Tibial nerve (tissue), 4 donors: ENCODE measurements around the gene MTUS2. TPM values are rescaled to one million over a fixed set of nuclear protein-coding genes. Genes with fewer than 3 reads are reported as not detected.

Experiments
- DNase-seq, 2 donors: peaks; one replicate each; pipeline ENCODE4 v3.0.0-alpha.2; 2019; ENCODE audit warnings: low spot score in 2 of 2
- H3K27ac ChIP-seq, 4 donors: fragments of 200-600 bp; sonication (generic) in 3 of 4; one replicate each; pipeline ENCODE4 v1.5.1; 2017 to 2019; ENCODE audit warnings: mild to moderate bottlenecking in 1 of 4
- H3K27me3 ChIP-seq, 2 donors: fragments of 200-600 bp; sonication (generic) in 1 of 2; one replicate each; pipeline versions ENCODE4 v1.5.1 to v1.6.0; 2017 to 2019
- H3K36me3 ChIP-seq, 3 donors: fragments of 200-600 bp; sonication (generic); one replicate each; pipeline ENCODE4 v1.5.1; 2018 to 2019
- H3K4me1 ChIP-seq, 4 donors: fragments of 200-600 bp; sonication (generic) in 3 of 4; one replicate each; pipeline ENCODE4 v1.5.1; 2017 to 2019
- H3K4me3 ChIP-seq, 4 donors: fragments of 200-600 bp; sonication (generic) in 3 of 4; one replicate each; pipeline ENCODE4 v1.5.1; 2017 to 2019; ENCODE audit warnings: mild to moderate bottlenecking in 1 of 4, moderate library complexity in 1 of 4
- H3K9me3 ChIP-seq, 4 donors: fragments of 200-600 bp; sonication (generic) in 3 of 4; one replicate each; pipeline ENCODE4 v1.5.1; 2017 to 2019
- CTCF ChIP-seq, 5 experiments: fragments of 200-600 bp in 3 of 5; fragments of 450-650 bp in 2 of 5; sonication (generic) in 3 of 5; IDR thresholded peaks; one replicate each; pipeline ENCODE4 v1.5.1; 2016 to 2019; ENCODE audit warnings: antibody characterized with exemption in 5 of 5, mild to moderate bottlenecking in 3 of 5, moderate library complexity in 2 of 5
- EP300 ChIP-seq, 2 donors: sonication (generic); formaldehyde crosslinking; IDR thresholded peaks; one replicate each; pipeline ENCODE4 v1.6.1; 2017; ENCODE audit warnings: antibody characterized with exemption in 2 of 2, mild to moderate bottlenecking in 1 of 2
- POLR2A ChIP-seq, 2 donors: fragments of 450-650 bp; IDR thresholded peaks; one replicate each; pipeline ENCODE4 v1.6.1; 2017; ENCODE audit warnings: antibody characterized with exemption in 2 of 2, mild to moderate bottlenecking in 2 of 2, moderate library complexity in 2 of 2
- WGBS, 2 donors: methylation state at CpG; one replicate each; pipeline ENCODE4 v1.1.5; 2018; 5-methylcytosine and 5-hydroxymethylcytosine counted together
- total RNA-seq, 4 donors: library from RNA; depleted of rRNA; stranded (reverse); fragments of >200 nt; gene quantifications; one replicate each; pipeline ENCODE4 v1.1.0, GENCODE V29; 2016

MTUS2 gene
- total RNA-seq, 4 donors from 2014 or later: 0.20 TPM; not detected in 3

- WGBS, 2 donors: 86 to 87% methylated on average over 11 of the region's 11 CpGs
- Histone ChIP-seq H3K27ac (no peak overlapping the region), H3K36me3 (no peaks in the 10 kb centered on the region), H3K9me3 (no peaks in the 10 kb centered on the region), H3K4me1 (no peaks in the 10 kb centered on the region), H3K27me3 (no peaks in the 10 kb centered on the region), H3K4me3 (no peak overlapping the region)
- DNase-seq: no peak
- no peak for TF ChIP-seq EP300 (IDR thresholded peaks at IDR 0.05)
- TF ChIP-seq CTCF (IDR thresholded peaks at IDR 0.05): no peak
- no peak for TF ChIP-seq POLR2A (IDR thresholded peaks at IDR 0.05)
These were observed 660.9 kb downstream of the MTUS2 start for GRCh38 chr13:29480893-29481525.

- no peaks in the 10 kb centered on the region for H3K27me3 ChIP-seq
- WGBS, 2 donors: 70 to 78% methylated on average over 5 of the region's 5 CpGs
- H3K4me1 ChIP-seq: no peaks in the 10 kb centered on the region
- no peak overlapping the region for H3K4me3 ChIP-seq
- H3K36me3 ChIP-seq: no peaks in the 10 kb centered on the region
- no peak overlapping the region for H3K27ac ChIP-seq
- DNase-seq: no peak
- TF ChIP-seq EP300 (IDR thresholded peaks at IDR 0.05) (no peak), CTCF (IDR thresholded peaks at IDR 0.05) (no peak), POLR2A (IDR thresholded peaks at IDR 0.05) (no peak)
- no peaks in the 10 kb centered on the region for H3K9me3 ChIP-seq
These were observed 661.5 kb downstream of the MTUS2 start for GRCh38 chr13:29481603-29482002.

GRCh38 chr13:29482504-29482903 lies 662.4 kb downstream of the MTUS2 start:
- TF ChIP-seq POLR2A (IDR thresholded peaks at IDR 0.05): no peak
- TF ChIP-seq EP300 (IDR thresholded peaks at IDR 0.05): no peak
- no peak for TF ChIP-seq CTCF (IDR thresholded peaks at IDR 0.05)
- no peaks in the 10 kb centered on the region for H3K9me3 ChIP-seq
- DNase-seq: no peak
- no peak overlapping the region for H3K27ac ChIP-seq
- no peak overlapping the region for H3K4me3 ChIP-seq
- H3K27me3 ChIP-seq: no peaks in the 10 kb centered on the region
- no peaks in the 10 kb centered on the region for H3K36me3 ChIP-seq
- WGBS, 2 donors: 70 to 71% methylated on average over 4 of the region's 4 CpGs
- no peaks in the 10 kb centered on the region for H3K4me1 ChIP-seq

- WGBS, 2 donors: 86 to 88% methylated on average over 12 of the region's 15 CpGs
These were observed 663.1 kb downstream of the MTUS2 start for GRCh38 chr13:29483211-29483610.

More at GRCh38 chr13:29483211-29483610, 663.1 kb downstream of the MTUS2 start:
- Histone ChIP-seq H3K4me3 (no peak overlapping the region), H3K27me3 (no peaks in the 10 kb centered on the region), H3K9me3 (no peaks in the 10 kb centered on the region), H3K36me3 (no peaks in the 10 kb centered on the region), H3K27ac (no peak overlapping the region), H3K4me1 (no peaks in the 10 kb centered on the region)
- TF ChIP-seq EP300 (IDR thresholded peaks at IDR 0.05) (no peak), CTCF (IDR thresholded peaks at IDR 0.05) (no peak), POLR2A (IDR thresholded peaks at IDR 0.05) (no peak)
- no peak for DNase-seq
